GM18867 (cell line): ENCODE results near the gene ITGA3.

Experiments used
- ATAC-seq: cut with Tn5 transposase; IDR thresholded peaks from one replicate; pipeline ENCODE4 v1.9.1; 2021; ENCODE audit warnings: mild to moderate bottlenecking, moderate library complexity; ENCODE audit not compliant: unreplicated experiment

Gene ITGA3

GRCh38 chr17:50106393-50107131, 50.7 kb downstream of the ITGA3 start:
- ATAC-seq = no peak

GRCh38 chr17:50107790-50108414, 52.0 kb downstream of the ITGA3 start:
- ATAC-seq = no peak

- no peak for ATAC-seq
Measured at GRCh38 chr17:50108556-50108955, 52.6 kb downstream of the ITGA3 start.

GRCh38 chr17:50109207-50109606, 53.3 kb downstream of the ITGA3 start:
- ATAC-seq = no peak

DNA sequence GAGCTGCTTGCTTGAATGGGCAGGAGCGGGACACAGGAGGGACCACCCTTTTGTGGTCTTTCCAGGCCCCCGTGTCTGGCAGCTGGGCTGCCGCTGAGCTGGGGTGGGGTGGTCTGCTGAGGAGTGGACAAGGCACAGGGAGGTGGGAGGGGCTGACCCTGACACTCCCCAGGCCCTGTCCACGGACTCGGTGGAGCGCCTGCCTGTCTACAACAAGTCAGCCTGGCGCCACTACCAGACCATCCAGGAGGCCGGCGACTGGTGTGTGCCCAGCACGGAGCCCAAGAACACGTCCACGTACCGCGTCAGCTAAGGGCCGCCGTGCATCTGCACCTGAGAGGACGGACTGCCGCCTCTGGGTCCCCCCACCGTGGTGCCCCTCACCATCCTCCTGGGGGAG, 53.9 kb downstream of the ITGA3 start:
- ATAC-seq = no peak

DNA sequence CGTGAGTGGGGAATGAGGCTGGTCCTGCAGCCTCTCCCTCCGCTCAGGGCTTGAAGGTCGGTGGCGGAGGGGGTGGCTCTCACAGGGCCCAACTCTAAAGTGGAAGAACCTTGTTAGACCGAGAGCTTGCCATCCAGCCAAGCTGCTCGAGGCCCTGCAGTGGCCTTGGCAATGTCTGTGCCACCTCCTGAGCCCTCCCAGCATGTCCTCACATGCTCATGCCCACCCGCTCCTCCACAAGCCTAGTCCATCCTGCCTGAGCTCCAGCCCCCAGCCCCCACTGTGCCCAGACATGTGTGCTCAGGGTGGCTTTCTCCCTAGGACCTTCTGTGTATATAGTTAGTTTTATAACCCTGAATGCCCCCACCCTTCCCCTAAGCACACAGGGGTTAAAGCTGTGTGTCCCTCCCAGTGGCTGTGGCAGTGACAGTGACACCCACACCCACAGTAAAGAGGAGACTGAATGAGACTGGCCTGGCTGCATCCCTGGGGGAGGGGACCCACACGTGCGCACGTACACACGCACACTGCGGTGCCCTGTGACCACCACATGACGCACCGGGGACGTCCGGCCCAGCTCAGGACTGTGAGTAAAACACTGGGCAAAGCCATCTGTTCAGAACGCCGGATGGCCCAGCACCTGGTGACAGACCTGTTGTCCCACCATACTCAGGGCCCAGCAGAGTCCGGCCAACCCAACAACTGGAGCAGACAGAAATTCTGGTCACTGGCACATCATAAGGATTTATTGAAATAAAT, 54.9 kb downstream of the ITGA3 start:
- ATAC-seq = no peak

DNA sequence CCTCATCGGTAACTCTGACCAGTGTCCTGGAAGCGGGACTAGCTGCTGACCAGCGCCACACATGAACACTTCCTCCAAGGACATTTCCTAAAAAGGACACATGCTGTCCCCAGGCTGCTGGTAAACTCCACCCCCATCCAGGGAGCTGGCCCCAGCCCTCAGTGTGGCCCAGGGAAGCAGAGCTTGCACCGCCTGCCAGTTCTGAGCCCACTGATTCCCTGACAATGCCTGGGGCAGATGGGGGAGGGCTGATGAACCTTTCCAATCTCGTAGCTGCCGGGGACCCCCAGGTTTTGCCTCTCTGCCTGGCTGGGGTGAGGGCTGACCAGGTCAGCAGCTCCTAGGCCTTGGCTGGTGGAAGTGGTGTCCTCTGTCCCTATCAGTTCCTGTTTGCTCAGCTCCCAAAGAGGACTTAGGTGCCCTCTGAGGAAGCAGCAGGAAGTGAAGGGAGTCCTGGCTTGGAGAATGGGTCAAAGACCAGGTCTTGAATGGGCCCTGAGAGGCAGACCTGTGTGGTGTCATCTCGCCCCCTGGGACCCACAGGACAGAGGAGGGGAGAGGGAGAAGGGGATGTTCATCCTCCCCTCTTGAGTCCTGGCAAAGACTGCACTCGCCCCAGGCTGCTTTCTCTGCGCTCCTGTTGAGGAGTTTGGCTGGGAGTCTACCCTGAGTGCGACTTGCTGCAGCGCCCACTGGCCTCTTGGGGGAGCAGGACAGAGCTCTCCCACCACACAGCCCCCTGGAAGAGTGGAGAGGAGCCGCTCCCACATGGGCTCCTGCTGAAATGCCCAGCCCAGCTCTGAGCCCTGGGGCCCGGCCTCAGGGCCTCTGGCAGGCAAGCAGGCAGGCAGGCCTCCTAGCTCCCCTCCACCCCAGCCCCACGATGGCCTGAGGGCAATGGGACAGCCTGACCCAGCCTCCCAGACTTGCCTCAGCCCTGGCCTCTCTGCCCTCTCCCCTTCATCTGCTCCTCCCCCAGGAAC, 56.1 kb downstream of the ITGA3 start:
- no peak for ATAC-seq

GRCh38 chr17:50112694-50113093, 56.8 kb downstream of the ITGA3 start:
- ATAC-seq = no peak

- no peak for ATAC-seq
Measured at GRCh38 chr17:50113624-50114320, 57.9 kb downstream of the ITGA3 start.

- ATAC-seq = no peak
Measured at GRCh38 chr17:50114401-50114800, 58.5 kb downstream of the ITGA3 start.

- no peak for ATAC-seq
Measured at GRCh38 chr17:50114849-50115357, 59.0 kb downstream of the ITGA3 start.

- no peak for ATAC-seq
Measured at GRCh38 chr17:50115756-50116155, 59.8 kb downstream of the ITGA3 start.

DNA sequence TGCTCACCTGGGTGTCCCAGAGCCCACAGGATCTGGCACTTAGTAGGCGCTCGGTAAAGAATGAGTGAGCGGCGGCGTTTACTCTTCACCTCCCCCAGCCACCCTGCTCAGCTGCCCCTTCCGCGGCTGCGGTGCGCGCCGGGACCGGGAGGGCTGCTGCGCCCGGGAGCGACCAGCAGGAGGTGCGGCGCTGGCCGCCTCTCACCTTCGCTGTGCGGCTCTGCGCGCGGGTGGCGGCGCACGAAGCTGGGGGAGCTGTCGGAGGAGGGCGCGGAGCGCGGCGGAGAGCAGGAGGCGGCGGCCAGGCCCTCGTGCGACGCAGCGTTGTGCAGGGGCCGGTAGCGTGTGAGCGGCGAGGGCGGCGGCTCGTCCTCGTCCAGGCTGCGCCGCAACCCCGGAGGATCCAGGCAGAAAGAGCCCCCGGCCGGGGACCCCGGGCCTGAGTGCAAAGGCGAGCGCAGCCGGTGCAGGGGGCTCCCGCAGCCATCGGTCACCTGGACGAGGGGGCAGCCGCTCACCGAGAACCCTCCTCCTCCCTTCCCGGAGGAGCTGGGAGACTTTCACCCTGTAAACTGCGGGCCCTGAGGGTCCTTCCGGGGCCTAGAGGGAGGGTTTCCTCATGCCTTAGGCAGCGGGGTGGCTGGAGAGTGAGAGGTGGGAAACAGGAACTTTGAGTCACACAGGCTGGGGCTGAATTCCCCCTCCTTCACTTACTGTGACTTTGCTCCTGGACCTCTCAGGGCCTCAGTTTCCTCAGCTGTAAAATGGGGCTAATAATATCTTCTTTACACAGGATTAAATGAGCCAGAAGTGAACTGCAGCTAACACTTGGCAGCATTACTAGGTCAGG, 61.5 kb downstream of the ITGA3 start:
- ATAC-seq = peak; percentile 52

GRCh38 chr17:50118076-50118827, 62.3 kb downstream of the ITGA3 start:
- no peak for ATAC-seq

- ATAC-seq = no peak
Measured at GRCh38 chr17:50118828-50119218, 62.9 kb downstream of the ITGA3 start.

GRCh38 chr17:50120475-50121253, 64.8 kb downstream of the ITGA3 start:
- no peak for ATAC-seq

GRCh38 chr17:50122945-50123344, 67.0 kb downstream of the ITGA3 start:
- no peak for ATAC-seq
